Glutamatergic neuron (in vitro differentiated cells): ENCODE measurements around the gene CAPN2. TPM values are rescaled to one million over a fixed set of nuclear protein-coding genes. Genes with fewer than 3 reads are reported as not detected.

Experiments used
- DNase-seq: peaks from one replicate; pipeline ENCODE4 v3.0.0; 2022
- H3K27ac Mint-ChIP-seq: one replicate; pipeline ENCODE4 v1.8.0; 2020; ENCODE audit warnings: mild to moderate bottlenecking, mixed read lengths, inconsistent platforms; ENCODE audit not compliant: unreplicated experiment
- H3K27me3 Mint-ChIP-seq: one replicate; pipeline ENCODE4 v1.8.0; 2020; ENCODE audit warnings: mild to moderate bottlenecking, moderate library complexity, mixed read lengths, inconsistent platforms; ENCODE audit not compliant: unreplicated experiment
- H3K36me3 Mint-ChIP-seq: one replicate; pipeline ENCODE4 v1.8.0; 2020; ENCODE audit warnings: mild to moderate bottlenecking, mixed read lengths, inconsistent platforms; ENCODE audit not compliant: unreplicated experiment
- H3K4me1 Mint-ChIP-seq: one replicate; pipeline ENCODE4 v1.8.0; 2020; ENCODE audit warnings: mild to moderate bottlenecking, low read depth, mixed read lengths, inconsistent platforms; ENCODE audit not compliant: unreplicated experiment
- H3K4me3 Mint-ChIP-seq: one replicate; pipeline ENCODE4 v1.8.0; 2020; ENCODE audit warnings: mild to moderate bottlenecking, mixed read lengths, inconsistent platforms; ENCODE audit not compliant: unreplicated experiment
- H3K9me3 Mint-ChIP-seq: one replicate; pipeline ENCODE4 v1.8.0; 2020; ENCODE audit warnings: mild to moderate bottlenecking, moderate library complexity, mixed read lengths, inconsistent platforms; ENCODE audit not compliant: unreplicated experiment
- CTCF ChIP-seq: fragments of 200-600 bp; sonication (generic); IDR thresholded peaks from one replicate; pipeline ENCODE4 v1.5.0; 2021; ENCODE audit not compliant: partially characterized antibody, unreplicated experiment
- total RNA-seq: library from RNA; stranded (reverse); fragmentation: NEBNext Ultra II Directional; extraction: Animal tissue kit (Norgen Biotek cat#: 25700); gene quantifications from one replicate; pipeline ENCODE4 v1.2.1, GENCODE V29; 2021; ENCODE audit not compliant: unreplicated experiment

Gene CAPN2
- total RNA-seq, 1 donor from 2014 or later: 25.6 TPM

GRCh38 chr1:223721658-223722607, 9.6 kb downstream of the CAPN2 start:
- Mint-ChIP-seq H3K9me3 (no peaks in the 10 kb centered on the region), H3K4me3 (no peak overlapping the region), H3K27ac (no peak overlapping the region), H3K27me3 (peaks cover 4% of the 10 kb centered on the region), H3K4me1 (peaks cover 1% of the 10 kb centered on the region), H3K36me3 (peaks cover 4% of the 10 kb centered on the region)
- no peak for TF ChIP-seq CTCF
- no peak for DNase-seq

DNA sequence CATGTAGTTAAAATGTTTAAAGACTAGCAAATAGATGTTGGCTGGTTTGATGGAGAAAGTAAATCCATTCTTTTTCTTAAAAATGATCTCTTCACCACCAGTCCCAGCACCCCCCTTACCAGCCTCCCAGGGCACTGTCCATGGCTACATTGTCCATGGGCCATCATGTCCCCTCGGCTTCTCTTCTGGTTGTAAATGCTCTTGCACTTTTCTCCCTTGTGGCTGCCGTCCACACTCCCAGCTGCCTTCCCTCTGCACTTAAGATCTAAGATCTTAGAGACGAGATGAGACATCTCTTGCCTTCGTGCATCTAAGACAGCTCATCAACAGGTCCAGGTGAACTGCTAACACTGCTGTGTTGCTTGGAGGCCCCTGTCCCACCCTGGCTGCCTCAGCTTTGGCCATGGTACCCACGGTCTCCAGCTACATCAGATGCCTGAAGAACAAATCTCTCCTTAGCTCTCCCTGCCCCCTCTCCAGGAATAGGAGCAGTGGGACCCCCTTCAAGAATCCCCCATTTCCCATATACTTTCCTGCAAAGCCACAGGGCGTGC, 11.1 kb downstream of the CAPN2 start:
- no peak overlapping the region for H3K4me3 Mint-ChIP-seq
- H3K4me1 Mint-ChIP-seq: peaks cover 1% of the 10 kb centered on the region
- H3K9me3 Mint-ChIP-seq: no peaks in the 10 kb centered on the region
- no peak for DNase-seq
- no peak overlapping the region for H3K27ac Mint-ChIP-seq
- no peak for TF ChIP-seq CTCF
- H3K27me3 Mint-ChIP-seq: peaks cover 8% of the 10 kb centered on the region
- H3K36me3 Mint-ChIP-seq: no peaks in the 10 kb centered on the region

- Mint-ChIP-seq H3K9me3 (peaks cover 2% of the 10 kb centered on the region), H3K4me1 (peaks cover 1% of the 10 kb centered on the region), H3K4me3 (no peak overlapping the region), H3K36me3 (no peaks in the 10 kb centered on the region), H3K27me3 (peaks cover 9% of the 10 kb centered on the region), H3K27ac (no peak overlapping the region)
- DNase-seq: no peak
- TF ChIP-seq CTCF: no peak
These were observed 12.0 kb downstream of the CAPN2 start for GRCh38 chr1:223724376-223724775.

DNA sequence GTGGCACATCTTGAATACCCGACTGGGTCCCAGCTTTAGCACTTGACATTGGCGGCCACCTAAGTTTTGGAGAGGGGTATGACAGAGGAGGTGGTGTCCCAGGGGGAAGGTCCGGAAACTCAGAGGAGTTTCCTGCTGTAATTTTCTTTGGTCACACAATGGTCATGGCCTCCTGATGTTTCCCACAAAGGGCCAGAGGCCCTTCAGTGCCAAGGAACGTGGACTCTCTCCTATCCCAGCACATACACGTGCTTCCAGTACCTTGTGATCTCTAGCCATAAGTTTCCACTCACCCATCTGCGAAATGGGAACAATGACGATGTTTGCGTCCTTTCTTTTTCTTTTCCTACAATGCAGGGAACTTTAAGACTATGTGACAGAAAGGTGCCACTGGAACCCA, 13.2 kb downstream of the CAPN2 start:
- Mint-ChIP-seq H3K9me3 (peaks cover 2% of the 10 kb centered on the region), H3K27ac (no peak overlapping the region), H3K4me3 (no peak overlapping the region), H3K27me3 (peaks cover 10% of the 10 kb centered on the region), H3K36me3 (no peaks in the 10 kb centered on the region), H3K4me1 (peaks cover 1% of the 10 kb centered on the region)
- TF ChIP-seq CTCF: no peak
- DNase-seq: no peak
